SKM-1 (cell line): ENCODE data around the gene SLC16A2.

Source experiments
- DNase-seq: peaks from one replicate; lab custom pipeline; 2025; ENCODE audit not compliant: unreplicated experiment; lab: John Stamatoyannopoulos, UW

SLC16A2 gene

GRCh38 chrX:74421036-74421739, at the start of gene SLC16A2:
TSS of gene SLC16A2 (plus strand) at chrX:74421493. CDS start at chrX:74421638, 145 bp downstream.
- peak; percentile 25 for DNase-seq

- DNase-seq = no peak
Measured at GRCh38 chrX:74372272-74372671, 49.0 kb upstream of the SLC16A2 start.

GRCh38 chrX:74377282-74377681, 44.0 kb upstream of the SLC16A2 start:
- DNase-seq = no peak

- peak; percentile 29 for DNase-seq
Measured at GRCh38 chrX:74382613-74383012, 38.7 kb upstream of the SLC16A2 start.

- no peak for DNase-seq
Measured at GRCh38 chrX:74383611-74384010, 37.7 kb upstream of the SLC16A2 start.

GRCh38 chrX:74389016-74389722, 32.1 kb upstream of the SLC16A2 start:
- no peak for DNase-seq

- no peak for DNase-seq
Measured at GRCh38 chrX:74395556-74395955, 25.7 kb upstream of the SLC16A2 start.

- no peak for DNase-seq
Measured at GRCh38 chrX:74405973-74406489, 15.3 kb upstream of the SLC16A2 start.

GRCh38 chrX:74408304-74408703, 13.0 kb upstream of the SLC16A2 start:
- no peak for DNase-seq

GRCh38 chrX:74419864-74420195, 1.5 kb upstream of the SLC16A2 start:
- no peak for DNase-seq

- DNase-seq = no peak
Measured at GRCh38 chrX:74420196-74421035, 877 bp upstream of the SLC16A2 start.

GRCh38 chrX:74421740-74422352, 553 bp downstream of the SLC16A2 start:
- no peak for DNase-seq

- DNase-seq = peak; percentile 8
Measured at GRCh38 chrX:74422576-74423288, 1.4 kb downstream of the SLC16A2 start.

- no peak for DNase-seq
Measured at GRCh38 chrX:74423289-74423998, 2.2 kb downstream of the SLC16A2 start.

GRCh38 chrX:74426071-74426470, 4.8 kb downstream of the SLC16A2 start:
- no peak for DNase-seq

GRCh38 chrX:74426615-74427014, 5.3 kb downstream of the SLC16A2 start:
- no peak for DNase-seq

- no peak for DNase-seq
Measured at GRCh38 chrX:74431797-74432196, 10.5 kb downstream of the SLC16A2 start.

GRCh38 chrX:74434336-74434735, 13.0 kb downstream of the SLC16A2 start:
- no peak for DNase-seq

- DNase-seq = no peak
Measured at GRCh38 chrX:74437530-74437929, 16.2 kb downstream of the SLC16A2 start.

- no peak for DNase-seq
Measured at GRCh38 chrX:74438764-74439163, 17.5 kb downstream of the SLC16A2 start.
